ENCODE measurements around the gene EVI5. TPM values are rescaled to one million over a fixed set of nuclear protein-coding genes. Genes with fewer than 3 reads are reported as not detected.
"Not testable (repeated sequence)": the region's sequence is repeated elsewhere in the genome, so short reads cannot be mapped to it uniquely, and the experiment has no call there.

The EVI5 gene
- total RNA-seq, 1 donor from 2014 or later: 34.4 TPM

GRCh38 chr1:92690212-92690906 lies 94.5 kb downstream of the EVI5 start:
- no peak for DNase-seq

GRCh38 chr1:92679980-92680379 lies 104.9 kb downstream of the EVI5 start:
- DNase-seq: no peak

- no peak for DNase-seq
Measured at GRCh38 chr1:92663775-92664174, 121.1 kb downstream of the EVI5 start.

- DNase-seq: no peak
Measured at GRCh38 chr1:92662048-92662447, 122.9 kb downstream of the EVI5 start.

- no peak for DNase-seq
Measured at GRCh38 chr1:92657701-92658100, 127.2 kb downstream of the EVI5 start.

- no peak for DNase-seq
Measured at GRCh38 chr1:92655197-92655801, 129.6 kb downstream of the EVI5 start.

GRCh38 chr1:92653605-92654381 lies 131.1 kb downstream of the EVI5 start:
- DNase-seq: no peak

- DNase-seq: not testable (repeated sequence)
Measured at GRCh38 chr1:92640686-92641085, 144.2 kb downstream of the EVI5 start.

- DNase-seq: no peak
Measured at GRCh38 chr1:92638498-92638897, 146.4 kb downstream of the EVI5 start.

GRCh38 chr1:92635203-92635602 lies 149.7 kb downstream of the EVI5 start:
- DNase-seq: not testable (repeated sequence)

- DNase-seq: peak; percentile 13
Measured at GRCh38 chr1:92623187-92623778, 161.6 kb downstream of the EVI5 start.

- no peak for DNase-seq
Measured at GRCh38 chr1:92619466-92620189, 165.3 kb downstream of the EVI5 start.

GRCh38 chr1:92601044-92601443 lies 183.9 kb downstream of the EVI5 start:
- DNase-seq: no peak

GRCh38 chr1:92599184-92599583 lies 185.7 kb downstream of the EVI5 start:
- peak; percentile 20 for DNase-seq

GRCh38 chr1:92589361-92589760 lies 195.5 kb downstream of the EVI5 start:
- DNase-seq: not testable (repeated sequence)

GRCh38 chr1:92587445-92587844 lies 197.5 kb downstream of the EVI5 start:
- DNase-seq: no peak

- no peak for DNase-seq
Measured at GRCh38 chr1:92585831-92586230, 199.1 kb downstream of the EVI5 start.

GRCh38 chr1:92584810-92585209 lies 200.1 kb downstream of the EVI5 start:
- DNase-seq: not testable (repeated sequence)

GRCh38 chr1:92583821-92584760 lies 200.8 kb downstream of the EVI5 start:
- no peak for DNase-seq

- no peak for DNase-seq
Measured at GRCh38 chr1:92577261-92577895, 207.5 kb downstream of the EVI5 start.

GRCh38 chr1:92575123-92575522 lies 209.8 kb downstream of the EVI5 start:
- no peak for DNase-seq
